ENCODE results near the gene SPINDOC.

Gene SPINDOC

DNA sequence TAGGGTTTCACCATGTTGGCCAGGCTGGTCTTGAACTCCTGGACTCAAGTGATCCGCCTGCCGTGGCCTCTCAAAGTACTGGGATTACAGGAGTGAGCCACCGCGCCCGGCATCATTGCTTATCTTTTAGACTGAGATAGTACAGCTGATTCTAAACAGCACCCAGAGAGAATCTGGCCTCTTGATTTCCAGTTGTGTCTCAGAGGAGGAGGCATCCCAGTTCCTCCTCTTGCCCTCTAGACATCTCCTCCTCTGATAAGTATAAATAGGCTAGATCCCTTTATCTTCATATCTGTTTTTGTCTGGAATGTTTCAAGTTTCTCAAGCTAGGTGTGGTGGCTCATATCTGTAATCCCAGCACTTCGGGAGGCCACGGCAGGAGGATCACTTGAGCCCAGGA lies 32.7 kb downstream of the SPINDOC start:
- TF ChIP-seq, protein P1, sequence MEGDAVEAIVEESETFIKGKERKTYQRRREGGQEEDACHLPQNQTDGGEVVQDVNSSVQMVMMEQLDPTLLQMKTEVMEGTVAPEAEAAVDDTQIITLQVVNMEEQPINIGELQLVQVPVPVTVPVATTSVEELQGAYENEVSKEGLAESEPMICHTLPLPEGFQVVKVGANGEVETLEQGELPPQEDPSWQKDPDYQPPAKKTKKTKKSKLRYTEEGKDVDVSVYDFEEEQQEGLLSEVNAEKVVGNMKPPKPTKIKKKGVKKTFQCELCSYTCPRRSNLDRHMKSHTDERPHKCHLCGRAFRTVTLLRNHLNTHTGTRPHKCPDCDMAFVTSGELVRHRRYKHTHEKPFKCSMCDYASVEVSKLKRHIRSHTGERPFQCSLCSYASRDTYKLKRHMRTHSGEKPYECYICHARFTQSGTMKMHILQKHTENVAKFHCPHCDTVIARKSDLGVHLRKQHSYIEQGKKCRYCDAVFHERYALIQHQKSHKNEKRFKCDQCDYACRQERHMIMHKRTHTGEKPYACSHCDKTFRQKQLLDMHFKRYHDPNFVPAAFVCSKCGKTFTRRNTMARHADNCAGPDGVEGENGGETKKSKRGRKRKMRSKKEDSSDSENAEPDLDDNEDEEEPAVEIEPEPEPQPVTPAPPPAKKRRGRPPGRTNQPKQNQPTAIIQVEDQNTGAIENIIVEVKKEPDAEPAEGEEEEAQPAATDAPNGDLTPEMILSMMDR (IDR thresholded peaks at IDR 0.05) = no peak
- Histone ChIP-seq H3K4me1 (ENCODE audit: control insufficient read depth in 1 of 2, insufficient read depth in 1 of 2, low read depth in 1 of 2, low read length in 1 of 2) (peaks cover 65 to 69% of the 10 kb centered on the region in 2 experiments), H3K27me3 (no peaks in the 10 kb centered on the region), H3K27ac (peak overlapping the region; percentile 76), H3K4me3 (ENCODE audit: low read depth in 1 of 2, low read length in 1 of 2) (no peak overlapping the region), H3K9me3 (no peaks in the 10 kb centered on the region), H3K36me3 (peaks cover 40% of the 10 kb centered on the region)

DNA sequence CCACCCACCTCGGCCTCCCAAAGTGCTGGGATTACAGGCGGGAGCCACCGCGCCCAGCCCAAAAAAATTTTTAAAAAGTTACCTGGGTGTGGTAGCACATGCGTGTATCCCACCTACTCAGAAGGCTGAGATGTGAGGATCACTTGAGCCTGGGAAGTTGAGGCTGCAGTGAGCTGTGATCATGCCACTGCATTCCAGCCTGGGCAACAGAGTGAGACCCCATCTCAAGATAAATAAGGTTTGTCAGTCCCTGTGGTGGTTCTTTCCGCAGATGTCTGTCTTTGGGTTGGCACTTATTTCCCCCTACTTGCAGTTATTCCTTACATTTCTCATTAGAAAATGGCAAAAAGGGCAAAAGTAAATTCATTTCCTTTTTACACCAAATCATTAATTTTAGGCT lies 33.6 kb downstream of the SPINDOC start:
- TF ChIP-seq, protein P1 (IDR thresholded peaks at IDR 0.05) = no peak
- Histone ChIP-seq H3K4me3 (ENCODE audit: low read depth in 1 of 2, low read length in 1 of 2) (no peak overlapping the region), H3K9me3 (no peaks in the 10 kb centered on the region), H3K27ac (peak overlapping the region; percentile 4), H3K4me1 (ENCODE audit: control insufficient read depth in 1 of 2, insufficient read depth in 1 of 2, low read depth in 1 of 2, low read length in 1 of 2) (peaks cover 64% of the 10 kb centered on the region in 2 experiments), H3K36me3 (peaks cover 34% of the 10 kb centered on the region), H3K27me3 (no peaks in the 10 kb centered on the region)

DNA sequence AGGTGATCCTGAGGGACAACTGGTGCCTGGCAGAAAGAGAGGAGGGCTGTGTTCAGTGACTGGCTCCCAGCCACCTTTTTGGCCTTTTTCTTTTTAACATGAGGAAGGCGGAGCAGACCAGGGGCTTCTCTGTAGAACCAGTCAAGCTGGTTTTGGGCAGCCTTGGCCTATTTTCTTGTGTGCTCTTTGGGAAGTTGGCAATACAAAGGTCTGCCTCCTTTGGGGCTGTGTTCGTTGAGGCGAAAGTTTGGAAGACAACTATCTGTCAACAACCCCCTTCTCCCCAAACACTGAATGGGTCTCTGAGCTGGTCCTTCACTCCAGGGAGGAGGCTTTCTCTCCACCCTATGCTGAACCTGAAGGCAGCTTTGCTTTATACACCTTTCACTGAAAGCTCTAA lies 34.1 kb downstream of the SPINDOC start:
- TF ChIP-seq, protein P1 (IDR thresholded peaks at IDR 0.05) = no peak
- Histone ChIP-seq H3K9me3 (no peaks in the 10 kb centered on the region), H3K4me3 (ENCODE audit: low read depth in 1 of 2, low read length in 1 of 2) (no peak overlapping the region), H3K27me3 (no peaks in the 10 kb centered on the region), H3K36me3 (peaks cover 29% of the 10 kb centered on the region), H3K4me1 (ENCODE audit: control insufficient read depth in 1 of 2, insufficient read depth in 1 of 2, low read depth in 1 of 2, low read length in 1 of 2) (peaks cover 60% of the 10 kb centered on the region in 2 experiments), H3K27ac (peak overlapping the region; percentile 4)

DNA sequence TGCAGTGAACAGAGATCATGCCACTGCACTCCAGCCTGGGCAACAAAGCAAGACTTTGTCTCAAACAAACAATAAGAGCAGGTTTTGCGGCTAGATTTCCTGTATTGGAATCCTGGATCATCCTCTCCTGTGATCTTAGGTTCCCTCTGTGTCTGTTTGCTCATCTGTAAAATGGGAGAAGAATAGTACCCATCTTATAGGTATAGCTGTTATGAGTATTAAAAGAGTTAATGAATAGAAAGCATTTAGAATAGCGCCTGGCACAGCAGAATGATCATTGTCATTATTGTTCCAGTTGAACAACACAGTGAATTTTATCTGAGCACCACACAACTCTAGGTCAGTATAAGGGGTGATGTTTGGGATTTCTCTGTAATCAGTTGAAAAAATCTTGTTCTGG lies 36.4 kb downstream of the SPINDOC start:
- TF ChIP-seq, protein P1 (IDR thresholded peaks at IDR 0.05) = no peak
- Histone ChIP-seq H3K4me3 (ENCODE audit: low read depth in 1 of 2, low read length in 1 of 2) (no peak overlapping the region), H3K4me1 (ENCODE audit: control insufficient read depth in 1 of 2, insufficient read depth in 1 of 2, low read depth in 1 of 2, low read length in 1 of 2) (peaks cover 37 to 40% of the 10 kb centered on the region in 2 experiments), H3K9me3 (no peaks in the 10 kb centered on the region), H3K36me3 (peaks cover 18% of the 10 kb centered on the region), H3K27me3 (no peaks in the 10 kb centered on the region), H3K27ac (no peak overlapping the region)

DNA sequence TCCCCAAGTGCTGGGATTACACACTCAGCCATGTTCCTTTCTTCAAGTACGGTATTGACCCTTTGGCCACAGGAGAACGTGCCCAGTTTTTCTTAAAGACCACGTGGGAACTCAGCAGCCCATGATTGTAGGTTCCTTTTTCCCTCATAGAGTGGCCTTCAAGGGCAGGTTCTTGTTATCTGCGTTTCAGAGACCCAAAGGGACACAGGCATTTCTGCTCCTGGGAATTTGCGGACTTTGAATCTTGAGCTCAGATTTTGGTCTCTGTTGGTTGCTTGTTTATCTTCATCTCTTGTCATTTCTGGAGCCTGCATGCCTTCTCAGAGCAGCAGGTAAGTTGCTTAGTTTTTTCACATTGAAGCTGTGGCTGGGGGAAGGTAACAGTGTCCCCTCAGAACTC lies 37.7 kb downstream of the SPINDOC start:
- peak overlapping the region; percentile 46 for H3K27ac ChIP-seq
- no peaks in the 10 kb centered on the region for H3K27me3 ChIP-seq
- H3K4me3 ChIP-seq (ENCODE audit: low read depth in 1 of 2, low read length in 1 of 2) = no peak overlapping the region

More for the DNA sequence above, 37.7 kb downstream of the SPINDOC start:
- TF ChIP-seq, protein P1 (IDR thresholded peaks at IDR 0.05) = no peak
- peaks cover 17% of the 10 kb centered on the region for H3K36me3 ChIP-seq
- no peaks in the 10 kb centered on the region for H3K9me3 ChIP-seq
- H3K4me1 ChIP-seq (ENCODE audit: control insufficient read depth in 1 of 2, insufficient read depth in 1 of 2, low read depth in 1 of 2, low read length in 1 of 2) = peaks cover 25 to 31% of the 10 kb centered on the region in 2 experiments
